ENCODE data around the gene RPTOR.

DNA sequence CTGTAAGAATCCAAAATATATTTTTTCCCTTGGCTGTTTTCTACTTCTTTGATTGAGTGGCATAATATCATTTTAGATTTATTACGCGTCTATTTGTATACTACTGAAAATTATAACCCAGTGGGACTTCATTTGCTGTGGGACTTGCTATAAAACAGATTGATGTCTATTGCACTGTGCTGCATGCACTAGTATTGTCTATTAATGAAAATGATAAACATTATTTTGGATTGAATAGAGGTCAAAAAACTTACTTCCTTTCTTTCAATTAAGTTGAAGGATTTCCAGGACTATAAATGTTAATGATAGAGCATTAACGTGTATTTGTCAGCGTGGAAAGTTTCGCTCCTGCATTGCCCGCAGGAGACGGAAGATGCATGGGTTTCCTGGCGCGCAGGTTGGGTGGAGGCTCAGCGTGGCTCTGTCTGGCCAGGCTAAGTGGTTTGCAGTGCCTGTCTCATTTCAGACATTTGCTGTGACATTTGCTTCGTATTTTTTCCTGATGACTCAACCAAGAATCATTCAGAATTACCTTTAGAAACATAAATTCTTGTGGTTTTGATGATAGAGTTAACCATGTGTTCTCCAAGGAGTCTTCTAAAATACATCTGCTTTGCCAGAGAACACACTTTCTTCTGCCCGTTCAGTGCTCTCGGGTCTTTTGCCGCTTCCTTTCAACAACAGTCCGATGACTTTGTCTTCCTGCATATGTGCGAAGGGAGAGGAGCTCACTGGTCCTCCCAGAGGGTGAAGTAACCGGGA lies 216.7 kb downstream of the RPTOR start:
- TF ChIP-seq CTCF (conservative IDR thresholded peaks at IDR 0.05; ENCODE audit: low read length): no peak
- TF ChIP-seq EZH2phosphoT487 (IDR thresholded peaks at IDR 0.05; ENCODE audit: borderline replicate concordance, low read depth, low read length): no peak

Measured in OCI-LY7 (cell line).